Kidney (tissue), 14 donors: ENCODE data around the gene SCAF8. TPM values are rescaled to one million over a fixed set of nuclear protein-coding genes. Genes with fewer than 3 reads are reported as not detected.

ENCODE experiments used
- DNase-seq, 5 donors: peaks; one replicate each; pipeline ENCODE4 v3.0.0-alpha.2; 2013 to 2020
- FAIRE-seq: peaks from 2 replicates; lab custom pipeline; 2012; peaks lifted over from hg19 to GRCh38; lab: Jason Lieb, UNC
- H3K27ac ChIP-seq, 2 donors: one replicate each; pipeline ENCODE4 v1.7.0; 2013; ENCODE audit warnings: low read depth in 2 of 2, low read length in 2 of 2, inconsistent platforms in 1 of 2
- H3K27me3 ChIP-seq: one replicate; pipeline ENCODE4 v1.7.1; 2013; ENCODE audit warnings: low read length, inconsistent platforms; ENCODE audit not compliant: control insufficient read depth, insufficient read depth
- H3K36me3 ChIP-seq, 3 donors: one replicate each; pipeline versions ENCODE4 v1.7.0 to v1.7.1; 2013; ENCODE audit warnings: low read length in 3 of 3, control low read depth in 1 of 3, inconsistent platforms in 1 of 3; ENCODE audit not compliant: insufficient read depth in 3 of 3, control insufficient read depth in 2 of 3
- H3K4me1 ChIP-seq, 3 donors: one replicate each; pipeline versions ENCODE4 v1.7.0 to v1.7.1; 2013; ENCODE audit warnings: low read length in 3 of 3, inconsistent platforms in 1 of 3, low read depth in 1 of 3; ENCODE audit not compliant: control insufficient read depth in 2 of 3, insufficient read depth in 2 of 3
- H3K4me3 ChIP-seq, 3 donors: one replicate each; pipeline versions ENCODE4 v1.7.0 to v1.8.1; 2013; ENCODE audit warnings: low read length in 3 of 3, control low read depth in 1 of 3, inconsistent platforms in 1 of 3
- H3K9ac ChIP-seq, 3 donors: one replicate each; pipeline versions ENCODE4 v1.7.0 to v1.7.1; 2013; ENCODE audit warnings: low read length in 3 of 3, control low read depth in 1 of 3, inconsistent platforms in 1 of 3
- H3K9me3 ChIP-seq, 3 donors: one replicate each; pipeline versions ENCODE4 v1.7.0 to v1.7.1; 2013; ENCODE audit warnings: low read length in 3 of 3, control low read depth in 1 of 3, inconsistent platforms in 1 of 3; ENCODE audit not compliant: control insufficient read depth in 2 of 3, insufficient read depth in 1 of 3
- CTCF ChIP-seq: IDR thresholded peaks from 3 replicates; pipeline ENCODE4 v1.5.1; 2012; ENCODE audit warnings: mild to moderate bottlenecking, moderate library complexity, borderline replicate concordance; ENCODE audit not compliant: insufficient read depth; ENCODE audit errors: extremely low read depth
- intact Hi-C: fragments of 100-400 bp; cut with DNase I; formaldehyde crosslinking; loops from one replicate; pipeline ENCODE4 v1.11.1; 2022
- polyA plus RNA-seq: library from polyadenylated mRNA; stranded (reverse); fragments of 350-450 nt; fragmentation: Illumina TruSeq; extraction: RNeasy Lipid Tissue Mini Kit (QIAGEN cat#74804); gene quantifications from one replicate; pipeline ENCODE4 v1.2.3, GENCODE V29; 2014; ENCODE audit warnings: low read depth, low replicate concordance; ENCODE audit not compliant: insufficient read depth
- total RNA-seq: library from RNA; stranded (reverse); fragmentation: NEBNext Ultra II Directional; extraction: Animal tissue kit (Norgen Biotek cat#: 25700); gene quantifications from one replicate; pipeline ENCODE4 v1.2.1, GENCODE V29; 2021
- donor health status: control.
- donor health status: control.
- donor health status: control.
- donor health status: control.
- donor health status: control.
- donor health status: DM: yes; HTN: yes; CAD: no.
- donor health status: Normal renal cell carcinoma (clear cell type).

Gene SCAF8
- total and polyA plus RNA-seq, 2 donors from 2014 or later = 8.3 to 52.2 TPM

- no peak for TF ChIP-seq CTCF
- FAIRE-seq = no peak
- Histone ChIP-seq H3K9me3 (no peaks in the 10 kb centered on the region), H3K36me3 (no peaks in the 10 kb centered on the region), H3K27ac (no peak overlapping the region), H3K27me3 (no peaks in the 10 kb centered on the region), H3K9ac (no peak overlapping the region), H3K4me1 (no peaks in the 10 kb centered on the region), H3K4me3 (no peak overlapping the region)
- DNase-seq = no peak
- intact Hi-C loops = no loop called here
Measured at GRCh38 chr6:154782193-154782592, 49.0 kb downstream of the SCAF8 start.

- Histone ChIP-seq H3K36me3 (peaks cover 0 to 3% (median 3%) of the 10 kb centered on the region in 3 donors), H3K9me3 (no peaks in the 10 kb centered on the region), H3K9ac (no peak overlapping the region), H3K4me3 (no peak overlapping the region), H3K27ac (no peak overlapping the region), H3K27me3 (no peaks in the 10 kb centered on the region), H3K4me1 (no peaks in the 10 kb centered on the region)
- no peak for TF ChIP-seq CTCF
- DNase-seq (no peak), FAIRE-seq (no peak)
- intact Hi-C loops = no loop called here
Measured at GRCh38 chr6:154783229-154783628, 50.0 kb downstream of the SCAF8 start.

GRCh38 chr6:154785075-154785474, 51.9 kb downstream of the SCAF8 start:
- Histone ChIP-seq H3K27me3 (no peaks in the 10 kb centered on the region), H3K27ac (no peak overlapping the region), H3K9ac (no peak overlapping the region), H3K4me3 (no peak overlapping the region), H3K4me1 (no peaks in the 10 kb centered on the region), H3K36me3 (peaks cover 0 to 5% (median 3%) of the 10 kb centered on the region in 3 donors), H3K9me3 (no peaks in the 10 kb centered on the region)
- intact Hi-C loops = no loop called here
- DNase-seq = no peak
- TF ChIP-seq CTCF = no peak
- FAIRE-seq = no peak

- Histone ChIP-seq H3K9ac (no peak overlapping the region), H3K4me3 (no peak overlapping the region), H3K27ac (no peak overlapping the region), H3K36me3 (peaks cover 0 to 5% (median 3%) of the 10 kb centered on the region in 3 donors), H3K9me3 (no peaks in the 10 kb centered on the region), H3K27me3 (no peaks in the 10 kb centered on the region), H3K4me1 (no peaks in the 10 kb centered on the region)
- no peak for DNase-seq
- TF ChIP-seq CTCF = no peak
- intact Hi-C loops = no loop called here
- no peak for FAIRE-seq
Measured at GRCh38 chr6:154786144-154786868, 53.1 kb downstream of the SCAF8 start.
